Spleen (tissue), 7 donors: Measurements from ENCODE around the gene PRG3.

Source experiments
- POLR2A ChIP-seq, 3 donors: fragments of 450-650 bp; IDR thresholded peaks; one replicate each; pipeline ENCODE4 v1.5.1; 2017; ENCODE audit warnings: antibody characterized with exemption in 3 of 3, mild to moderate bottlenecking in 1 of 3
- TF ChIP-seq, protein P1 (sequence below), 11 experiments: fragments of 200-600 bp in 7 of 11; fragments of 450-650 bp in 4 of 11; sonication (generic) in 4 of 11; IDR thresholded peaks in 8 of 11; conservative IDR thresholded peaks in 3 of 11; 1 replicate in 7 of 11; 2 replicates in 4 of 11; pipeline versions ENCODE4 v1.4.0 to v1.8.0; 2016 to 2021; ENCODE audit warnings: antibody characterized with exemption in 11 of 11, inconsistent platforms in 4 of 11, mild to moderate bottlenecking in 1 of 11
- donor health status: DM: no; HTN: no; CAD: no; lungs with moderate emphysema.
- donor health status: DM: no; HTN: no; CAD: no.
- donor health status: DM: no; HTN: no; CAD: no.

- TF ChIP-seq, protein P1, sequence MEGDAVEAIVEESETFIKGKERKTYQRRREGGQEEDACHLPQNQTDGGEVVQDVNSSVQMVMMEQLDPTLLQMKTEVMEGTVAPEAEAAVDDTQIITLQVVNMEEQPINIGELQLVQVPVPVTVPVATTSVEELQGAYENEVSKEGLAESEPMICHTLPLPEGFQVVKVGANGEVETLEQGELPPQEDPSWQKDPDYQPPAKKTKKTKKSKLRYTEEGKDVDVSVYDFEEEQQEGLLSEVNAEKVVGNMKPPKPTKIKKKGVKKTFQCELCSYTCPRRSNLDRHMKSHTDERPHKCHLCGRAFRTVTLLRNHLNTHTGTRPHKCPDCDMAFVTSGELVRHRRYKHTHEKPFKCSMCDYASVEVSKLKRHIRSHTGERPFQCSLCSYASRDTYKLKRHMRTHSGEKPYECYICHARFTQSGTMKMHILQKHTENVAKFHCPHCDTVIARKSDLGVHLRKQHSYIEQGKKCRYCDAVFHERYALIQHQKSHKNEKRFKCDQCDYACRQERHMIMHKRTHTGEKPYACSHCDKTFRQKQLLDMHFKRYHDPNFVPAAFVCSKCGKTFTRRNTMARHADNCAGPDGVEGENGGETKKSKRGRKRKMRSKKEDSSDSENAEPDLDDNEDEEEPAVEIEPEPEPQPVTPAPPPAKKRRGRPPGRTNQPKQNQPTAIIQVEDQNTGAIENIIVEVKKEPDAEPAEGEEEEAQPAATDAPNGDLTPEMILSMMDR (IDR thresholded peaks at IDR 0.05 in 8 of 11, conservative IDR thresholded peaks at IDR 0.05 in 3 of 11) = no peak
- TF ChIP-seq POLR2A (IDR thresholded peaks at IDR 0.05) = no peak
These were observed 46.8 kb upstream of the PRG3 start for GRCh38 chr11:57427727-57428082.
